K562 (cell line): ENCODE measurements around the gene WDR70. TPM values are rescaled to one million over a fixed set of nuclear protein-coding genes. Genes with fewer than 3 reads are reported as not detected.

ENCODE experiments used
- ATAC-seq: fragments of 200-7000 bp; cut with Tn5 transposase; 3 replicates; pipeline ENCODE4 v1.9.1; 2020; ENCODE audit warnings: moderate library complexity
- BruUV-seq: library from RNA; stranded (reverse); fragments of 400-500 nt; replicated peaks from 2 replicates; lab custom pipeline; 2021; lab: Mats Ljungman, UMichigan
- CTCF ChIA-PET: fragments of 300-600 bp; formaldehyde crosslinking; extraction: SDS; loops from one replicate; lab custom pipeline; 2021; ENCODE audit warnings: low intra/inter-chr PET ratio; lab: Yijun Ruan, JAX
- POLR2A ChIA-PET: fragments of 300-600, 350-650 bp; sonication (Branson Sonifier 250); formaldehyde crosslinking; extraction: SDS; loops from one replicate; lab custom pipeline; 2021; ENCODE audit warnings: antibody characterized with exemption, inconsistent platforms; lab: Yijun Ruan, JAX
- DNase-seq, 4 experiments: peaks; one replicate each; pipeline versions ENCODE4 v3.0.0 to v3.0.0-alpha.2; 2011 to 2018; ENCODE audit warnings: low spot score in 3 of 4, mixed read lengths in 3 of 4; ENCODE audit errors: extremely low read depth in 1 of 4
- FAIRE-seq: peaks from 2 replicates; lab custom pipeline; 2011; peaks lifted over from hg19 to GRCh38; lab: Jason Lieb, UNC
- H2AFZ ChIP-seq: 2 replicates; pipeline ENCODE4 v1.6.0; 2011; ENCODE audit warnings: low read depth, low read length, control low read depth, inconsistent platforms
- H3K27ac ChIP-seq: fragments of 200-600 bp; 3 replicates; pipeline ENCODE4 v1.8.0; 2011; ENCODE audit warnings: low read depth, mild to moderate bottlenecking, control low read depth, inconsistent platforms, low read length, moderate library complexity, mixed read lengths; ENCODE audit errors: extremely low read depth
- H3K27me3 ChIP-seq, 2 experiments: fragments of 300-600 bp in 1 of 2; 2 replicates in 1 of 2; 3 replicates in 1 of 2; pipeline versions ENCODE4 v1.6.0 to v1.8.0; 2011; ENCODE audit warnings: inconsistent platforms in 2 of 2, low read length in 2 of 2, mild to moderate bottlenecking in 1 of 2, mixed read lengths in 1 of 2, moderate library complexity in 1 of 2; ENCODE audit not compliant: control insufficient read depth in 2 of 2, insufficient read depth in 2 of 2
- H3K36me3 ChIP-seq: fragments of 300-600 bp; 3 replicates; pipeline ENCODE4 v1.8.0; 2011; ENCODE audit warnings: mild to moderate bottlenecking, low read length, inconsistent platforms; ENCODE audit not compliant: control insufficient read depth, insufficient read depth
- H3K4me1 ChIP-seq, 2 experiments: fragments of 200-600 bp in 1 of 2; replicated peaks in 1 of 2; 2 replicates in 1 of 2; 3 replicates in 1 of 2; pipeline versions ENCODE4 v1.5.1 to v1.8.0; 2011; ENCODE audit warnings: inconsistent platforms in 2 of 2, low read length in 2 of 2, mild to moderate bottlenecking in 1 of 2, mixed read lengths in 1 of 2, moderate library complexity in 1 of 2; ENCODE audit not compliant: control insufficient read depth in 2 of 2, insufficient read depth in 2 of 2
- H3K4me2 ChIP-seq: 2 replicates; pipeline ENCODE4 v1.6.1; 2011; ENCODE audit warnings: low read length, control low read depth, inconsistent platforms, mixed read lengths; ENCODE audit not compliant: insufficient read depth
- H3K4me3 ChIP-seq: fragments of 200-600 bp; sonication (generic), shearing (Covaris generic); 2 replicates; pipeline ENCODE4 v1.5.1; 2016; ENCODE audit warnings: control low read depth, inconsistent platforms
- H3K79me2 ChIP-seq: fragments of 200-600 bp; 3 replicates; pipeline ENCODE4 v1.8.0; 2011; ENCODE audit warnings: low read length, inconsistent platforms; ENCODE audit not compliant: control insufficient read depth, insufficient read depth
- H3K9ac ChIP-seq, 2 experiments: 2 replicates each; pipeline versions ENCODE4 v1.6.0 to v1.6.1; 2011; ENCODE audit warnings: low read depth in 2 of 2, low read length in 2 of 2, control low read depth in 1 of 2, inconsistent platforms in 1 of 2, mild to moderate bottlenecking in 1 of 2, mixed read lengths in 1 of 2; ENCODE audit not compliant: insufficient read depth in 1 of 2
- H3K9me1 ChIP-seq: one replicate; pipeline ENCODE4 v1.6.0; 2011; ENCODE audit warnings: inconsistent platforms, mild to moderate bottlenecking, low read length, moderate library complexity; ENCODE audit not compliant: control insufficient read depth, insufficient read depth
- H3K9me3 ChIP-seq: replicated peaks from 2 replicates; pipeline ENCODE4 v1.5.1; 2011; ENCODE audit warnings: low read depth, low read length, inconsistent platforms; ENCODE audit not compliant: control insufficient read depth, insufficient read depth
- H4K20me1 ChIP-seq: replicated peaks from 2 replicates; pipeline ENCODE4 v1.6.1; 2011; ENCODE audit warnings: low read length, inconsistent platforms, mixed read lengths; ENCODE audit not compliant: control insufficient read depth, insufficient read depth
- FOS ChIP-seq: IDR thresholded peaks from 3 replicates; pipeline ENCODE4 v1.6.1; 2011; ENCODE audit not compliant: insufficient read length; ENCODE audit errors: extremely low read depth
- JUND ChIP-seq, 2 experiments: IDR thresholded peaks; 2 replicates in 1 of 2; 3 replicates in 1 of 2; pipeline ENCODE4 v1.6.1; 2011; ENCODE audit warnings: borderline replicate concordance in 2 of 2, low read depth in 2 of 2, low read length in 2 of 2, improper control_type of control experiment in 1 of 2, missing biosample characterization in 1 of 2, missing genetic modification characterization in 1 of 2, missing genetic modification reagents in 1 of 2
- NFATC3 ChIP-seq: fragments of 450-650 bp; IDR thresholded peaks from 2 replicates; pipeline ENCODE4 v1.6.1; 2017; ENCODE audit warnings: mild to moderate bottlenecking
- TEAD4 ChIP-seq, 2 experiments: sonication (generic) in 1 of 2; formaldehyde crosslinking in 1 of 2; IDR thresholded peaks; 2 replicates each; pipeline versions ENCODE4 v1.6.1 to v1.8.0; 2012 to 2022; ENCODE audit warnings: borderline replicate concordance in 1 of 2, inconsistent platforms in 1 of 2, low read length in 1 of 2, mild to moderate bottlenecking in 1 of 2, missing genetic modification reagents in 1 of 2
- ZNF347 ChIP-seq: fragments of 450-650 bp; formaldehyde crosslinking; IDR thresholded peaks from 2 replicates; pipeline ENCODE4 v1.4.0; 2020; ENCODE audit warnings: low read depth, mild to moderate bottlenecking, moderate library complexity
- WGBS: fragments of 100-300 bp; shearing (Covaris generic); methylation state at CpG from one replicate; pipeline ENCODE4 v1.1.6; 2016; ENCODE audit warnings: low coverage, mixed read lengths; ENCODE audit not compliant: insufficient coverage; ENCODE audit errors: missing lambda C conversion rate; 5-methylcytosine and 5-hydroxymethylcytosine counted together
- in situ Hi-C: fragments of 300-500 bp; cut with MboI; formaldehyde crosslinking; loops from 4 replicates; pipeline ENCODE4 v1.15.0; 2018; ENCODE audit warnings: inconsistent platforms, mixed read lengths
- intact Hi-C: fragments of 100-400 bp; cut with micrococcal nuclease; formaldehyde crosslinking; loops from 2 replicates; pipeline ENCODE4 v1.14.2; 2022
- polyA plus RNA-seq, 8 experiments: library from polyadenylated mRNA; depleted of rRNA in 4 of 8; stranded (reverse) in 5 of 8; unstranded in 3 of 8; fragments of >200 nt; fragmentation: Nextera tagmentation in 2 of 8; fragmentation: Illumina TruSeq in 1 of 8; extraction: Ambion mirVana in 2 of 8; extraction: Trizol in 1 of 8; gene quantifications; 2 replicates each; pipeline versions ENCODE4 v1.2.1 to v1.2.3, GENCODE V29; 2011 to 2014; ENCODE audit warnings: inconsistent platforms in 1 of 8, missing spikeins in 1 of 8
- total RNA-seq, 7 experiments: library from RNA; depleted of rRNA in 6 of 7; stranded (reverse); fragments of >200 nt in 6 of 7; fragmentation: Illumina TruSeq in 2 of 7; extraction: Trizol in 2 of 7; gene quantifications; 2 replicates each; pipeline versions ENCODE4 v1.2.1 to v1.2.3, GENCODE V29; 2011 to 2021; ENCODE audit warnings: low replicate concordance in 1 of 7
- TF ChIP-seq, protein P1 (sequence below): fragments of 250-450 bp; sonication (Bioruptor Pico); IDR thresholded peaks from 2 replicates; pipeline ENCODE4 v1.4.0; 2020; ENCODE audit warnings: mild to moderate bottlenecking, moderate library complexity
- TF ChIP-seq, protein P2 (sequence below): fragments of 250-450 bp; sonication (Bioruptor Pico); IDR thresholded peaks from 2 replicates; pipeline ENCODE4 v1.5.0; 2021

The WDR70 gene
- total and polyA plus RNA-seq, 9 of the 15 experiments (the other 6 are each of a cell fraction or from before 2014, with no cell fraction given): 16.8 to 46.6 (median 38.8) TPM

DNA sequence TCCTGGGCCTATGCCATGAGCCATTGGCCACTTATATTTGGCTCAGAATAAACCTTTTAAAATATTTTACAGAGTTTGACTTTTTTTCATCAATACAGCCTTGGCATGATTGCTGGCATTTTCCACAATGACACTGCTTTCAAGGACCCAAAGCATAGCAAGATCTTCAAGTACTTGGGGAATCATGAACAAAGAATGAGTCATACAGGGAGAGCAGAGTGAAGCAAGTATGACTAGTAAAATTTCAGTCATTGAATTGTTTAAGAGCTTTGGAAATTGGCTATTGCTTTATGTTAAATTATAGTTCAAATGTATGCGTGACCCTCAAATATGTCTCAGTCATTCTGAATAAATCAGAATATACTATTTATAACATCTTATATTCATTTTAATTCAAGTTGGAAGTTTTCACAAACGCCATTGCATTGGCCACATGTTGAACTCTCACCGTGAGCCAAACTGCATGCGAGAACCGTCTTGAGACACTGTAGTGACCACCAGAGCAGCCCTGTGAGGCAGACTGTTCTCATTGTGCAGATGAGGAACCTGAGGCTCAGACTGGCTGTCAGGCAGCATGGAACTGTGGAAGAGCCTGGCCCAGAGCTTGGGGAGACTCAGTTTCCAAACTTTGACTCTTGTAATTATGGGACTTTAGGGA is 407.9 kb downstream of the WDR70 start (continued):
- TF ChIP-seq JUND (IDR thresholded peaks at IDR 0.05; ENCODE audit: borderline replicate concordance, low read depth, low read length): no peak; the same call in 1 of the 2 replicates
- 0 out of 3 replicates have a peak, but pooled peaks have one; percentile 24 for TF ChIP-seq JUND (tag; IDR thresholded peaks at IDR 0.05; ENCODE audit: borderline replicate concordance, low read depth, low read length)
- no peak for TF ChIP-seq TEAD4 (IDR thresholded peaks at IDR 0.05; ENCODE audit: low read length)
- no peak for TF ChIP-seq TEAD4 (CRISPR knock-in tag; IDR thresholded peaks at IDR 0.05; ENCODE audit: borderline replicate concordance)

DNA sequence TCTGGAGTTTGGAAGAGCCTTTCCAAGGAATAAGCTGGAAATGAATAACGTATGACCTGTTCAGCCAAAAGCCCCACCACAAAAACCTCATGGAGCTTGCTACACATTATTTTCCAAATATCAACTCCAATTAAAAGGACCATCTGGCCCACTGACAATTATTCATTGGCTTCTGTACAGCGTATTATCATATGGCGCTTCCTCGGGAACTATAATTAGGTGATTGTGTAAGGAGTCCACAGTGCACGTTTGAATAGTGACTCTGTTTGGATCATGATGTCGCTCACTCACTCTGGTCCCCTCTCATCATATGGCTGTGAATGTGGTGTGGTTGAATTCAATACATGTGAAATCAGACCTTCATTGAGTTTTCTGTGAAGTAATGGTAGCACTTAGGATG is 408.6 kb downstream of the WDR70 start:
- H2AFZ ChIP-seq: no peak overlapping the region
- ChIA-PET CTCF (no interaction called here), POLR2A (no interaction called here)
- DNase-seq (no peak), FAIRE-seq (no peak), ATAC-seq (no peak)
- H3K9me1 ChIP-seq: no peaks in the 10 kb centered on the region
- H3K36me3 ChIP-seq: no peaks in the 10 kb centered on the region
- H3K27me3 ChIP-seq: no peaks in the 10 kb centered on the region; a peak in 1 of 5 replicates
- no peak overlapping the region for H3K9ac ChIP-seq
- no TSS peak for BruUV-seq
- no peaks in the 10 kb centered on the region for H3K9me3 ChIP-seq
- TF ChIP-seq, protein P1, sequence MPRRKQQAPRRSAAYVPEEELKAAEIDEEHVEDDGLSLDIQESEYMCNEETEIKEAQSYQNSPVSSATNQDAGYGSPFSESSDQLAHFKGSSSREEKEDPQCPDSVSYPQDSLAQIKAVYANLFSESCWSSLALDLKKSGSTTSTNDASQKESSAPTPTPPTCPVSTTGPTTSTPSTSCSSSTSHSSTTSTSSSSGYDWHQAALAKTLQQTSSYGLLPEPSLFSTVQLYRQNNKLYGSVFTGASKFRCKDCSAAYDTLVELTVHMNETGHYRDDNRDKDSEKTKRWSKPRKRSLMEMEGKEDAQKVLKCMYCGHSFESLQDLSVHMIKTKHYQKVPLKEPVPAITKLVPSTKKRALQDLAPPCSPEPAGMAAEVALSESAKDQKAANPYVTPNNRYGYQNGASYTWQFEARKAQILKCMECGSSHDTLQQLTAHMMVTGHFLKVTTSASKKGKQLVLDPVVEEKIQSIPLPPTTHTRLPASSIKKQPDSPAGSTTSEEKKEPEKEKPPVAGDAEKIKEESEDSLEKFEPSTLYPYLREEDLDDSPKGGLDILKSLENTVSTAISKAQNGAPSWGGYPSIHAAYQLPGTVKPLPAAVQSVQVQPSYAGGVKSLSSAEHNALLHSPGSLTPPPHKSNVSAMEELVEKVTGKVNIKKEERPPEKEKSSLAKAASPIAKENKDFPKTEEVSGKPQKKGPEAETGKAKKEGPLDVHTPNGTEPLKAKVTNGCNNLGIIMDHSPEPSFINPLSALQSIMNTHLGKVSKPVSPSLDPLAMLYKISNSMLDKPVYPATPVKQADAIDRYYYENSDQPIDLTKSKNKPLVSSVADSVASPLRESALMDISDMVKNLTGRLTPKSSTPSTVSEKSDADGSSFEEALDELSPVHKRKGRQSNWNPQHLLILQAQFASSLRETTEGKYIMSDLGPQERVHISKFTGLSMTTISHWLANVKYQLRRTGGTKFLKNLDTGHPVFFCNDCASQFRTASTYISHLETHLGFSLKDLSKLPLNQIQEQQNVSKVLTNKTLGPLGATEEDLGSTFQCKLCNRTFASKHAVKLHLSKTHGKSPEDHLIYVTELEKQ (CRISPR knock-in tag): no peak
- no peak for TF ChIP-seq NFATC3
- no peak for TF ChIP-seq ZNF347 (CRISPR knock-in tag)
- TF ChIP-seq FOS: no peak
- TF ChIP-seq, protein P2, sequence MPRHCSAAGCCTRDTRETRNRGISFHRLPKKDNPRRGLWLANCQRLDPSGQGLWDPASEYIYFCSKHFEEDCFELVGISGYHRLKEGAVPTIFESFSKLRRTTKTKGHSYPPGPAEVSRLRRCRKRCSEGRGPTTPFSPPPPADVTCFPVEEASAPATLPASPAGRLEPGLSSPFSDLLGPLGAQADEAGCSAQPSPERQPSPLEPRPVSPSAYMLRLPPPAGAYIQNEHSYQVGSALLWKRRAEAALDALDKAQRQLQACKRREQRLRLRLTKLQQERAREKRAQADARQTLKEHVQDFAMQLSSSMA (CRISPR knock-in tag): no peak
- intact Hi-C loops (no loop called here), in situ Hi-C loops (no loop called here)
- no peaks in the 10 kb centered on the region for H4K20me1 ChIP-seq
- no peaks in the 10 kb centered on the region for H3K79me2 ChIP-seq
- no peak overlapping the region for H3K4me2 ChIP-seq
- WGBS: under 1% methylated on average over 6 of the region's 6 CpGs
- no peak overlapping the region for H3K27ac ChIP-seq
- H3K4me1 ChIP-seq: no peaks in the 10 kb centered on the region
- no peak overlapping the region for H3K4me3 ChIP-seq
